SK-N-SH (cell line): Measurements from ENCODE around the gene ESPNL. TPM values are rescaled to one million over a fixed set of nuclear protein-coding genes. Genes with fewer than 3 reads are reported as not detected.

Experiments used
- CTCF ChIA-PET: fragments of 300-600, 350-600 bp; formaldehyde crosslinking; extraction: SDS; loops from one replicate; lab custom pipeline; 2021; lab: Yijun Ruan, JAX
- POLR2A ChIA-PET: fragments of 350-600 bp; sonication (Branson Sonifier 250); formaldehyde crosslinking; extraction: SDS; loops from one replicate; lab custom pipeline; 2020; ENCODE audit warnings: antibody characterized with exemption, inconsistent platforms; lab: Yijun Ruan, JAX
- DNase-seq: peaks from one replicate; pipeline ENCODE4 v3.0.0; 2012
- H2AFZ ChIP-seq: fragments of 200-600 bp; sonication (generic); 2 replicates; pipeline ENCODE4 v1.8.1; 2016; ENCODE audit warnings: antibody characterized with exemption, mild to moderate bottlenecking, low read depth
- H3F3A ChIP-seq: fragments of 200-600 bp; sonication (generic); replicated peaks from 2 replicates; pipeline ENCODE3; 2016; ENCODE audit warnings: antibody characterized with exemption, mild to moderate bottlenecking; ENCODE audit not compliant: insufficient read depth
- H3K27ac ChIP-seq, 2 experiments: fragments of 200-500 bp in 1 of 2; fragments of 200-600 bp in 1 of 2; sonication (Bioruptor generic) in 1 of 2; sonication (generic), shearing (Covaris generic) in 1 of 2; 2 replicates each; pipeline versions ENCODE4 v1.5.1 to v1.6.1; 2014 to 2016; ENCODE audit warnings: low read depth in 2 of 2, inconsistent platforms in 1 of 2, low read length in 1 of 2, mild to moderate bottlenecking in 1 of 2, mixed read lengths in 1 of 2
- H3K27me3 ChIP-seq: fragments of 200-600 bp; sonication (generic), shearing (Covaris generic); 2 replicates; pipeline ENCODE4 v1.6.1; 2016; ENCODE audit warnings: mixed run types; ENCODE audit not compliant: insufficient read depth
- H3K36me3 ChIP-seq, 2 experiments: fragments of 200-500 bp in 1 of 2; fragments of 200-600 bp in 1 of 2; sonication (Bioruptor generic) in 1 of 2; sonication (generic) in 1 of 2; replicated peaks in 1 of 2; 2 replicates each; pipeline versions ENCODE3 to v1.5.1; 2014 to 2016; ENCODE audit warnings: low read length in 1 of 2, mild to moderate bottlenecking in 1 of 2; ENCODE audit not compliant: insufficient read depth in 2 of 2, control insufficient read depth in 1 of 2
- H3K4me1 ChIP-seq, 2 experiments: fragments of 200-500 bp in 1 of 2; fragments of 200-600 bp in 1 of 2; sonication (Bioruptor generic) in 1 of 2; sonication (generic), shearing (Covaris generic) in 1 of 2; 2 replicates each; pipeline versions ENCODE4 v1.5.1 to v1.6.1; 2014 to 2016; ENCODE audit warnings: low read depth in 1 of 2, low read length in 1 of 2, mixed run types in 1 of 2; ENCODE audit not compliant: insufficient read depth in 2 of 2, control insufficient read depth in 1 of 2
- H3K4me2 ChIP-seq: fragments of 200-600 bp; sonication (generic), shearing (Covaris generic); 2 replicates; pipeline ENCODE4 v1.6.1; 2017; ENCODE audit warnings: mixed run types
- H3K4me3 ChIP-seq, 2 experiments: fragments of 200-500 bp in 1 of 2; fragments of 200-600 bp in 1 of 2; sonication (Bioruptor generic) in 1 of 2; sonication (generic), shearing (Covaris generic) in 1 of 2; 2 replicates each; pipeline versions ENCODE4 v1.5.1 to v1.8.1; 2014 to 2016; ENCODE audit warnings: low read depth in 2 of 2, inconsistent platforms in 1 of 2, low read length in 1 of 2, mild to moderate bottlenecking in 1 of 2, mixed read lengths in 1 of 2, moderate library complexity in 1 of 2
- H3K79me2 ChIP-seq: fragments of 200-600 bp; sonication (generic); 2 replicates; pipeline ENCODE4 v1.8.1; 2017; ENCODE audit warnings: mild to moderate bottlenecking; ENCODE audit not compliant: insufficient read depth
- H3K9ac ChIP-seq: fragments of 200-600 bp; sonication (generic); 2 replicates; pipeline ENCODE4 v1.6.1; 2017; ENCODE audit warnings: mixed run types
- H3K9me2 ChIP-seq: fragments of 200-600 bp; sonication (generic); 2 replicates; pipeline ENCODE4 v1.6.1; 2017; ENCODE audit warnings: mixed run types
- H3K9me3 ChIP-seq: fragments of 200-600 bp; sonication (generic); 2 replicates; pipeline ENCODE4 v1.6.1; 2017; ENCODE audit warnings: mixed run types, mild to moderate bottlenecking, moderate library complexity
- H4K20me1 ChIP-seq: fragments of 200-600 bp; sonication (generic); 2 replicates; pipeline ENCODE4 v1.6.1; 2017; ENCODE audit warnings: mild to moderate bottlenecking, mixed run types; ENCODE audit not compliant: insufficient read depth
- CHD2 ChIP-seq: fragments of 150-350 bp; IDR thresholded peaks from 2 replicates; pipeline ENCODE4 v1.6.1; 2018; ENCODE audit warnings: low read length; ENCODE audit not compliant: partially characterized antibody
- ELF1 ChIP-seq: IDR thresholded peaks from 2 replicates; pipeline ENCODE4 v1.4.0; 2012
- EP300 ChIP-seq, 2 experiments: IDR thresholded peaks; 2 replicates each; pipeline versions ENCODE4 v1.4.0 to v1.6.1; 2012; ENCODE audit warnings: borderline replicate concordance in 1 of 2, low read depth in 1 of 2, low read length in 1 of 2
- FOXM1 ChIP-seq: IDR thresholded peaks from 2 replicates; pipeline ENCODE4 v1.4.0; 2012; ENCODE audit warnings: low read depth, mild to moderate bottlenecking
- GATA2 ChIP-seq: sonication (generic); formaldehyde crosslinking; IDR thresholded peaks from 2 replicates; pipeline ENCODE4 v1.5.0; 2020; ENCODE audit warnings: mild to moderate bottlenecking, missing genetic modification reagents
- MAX ChIP-seq: IDR thresholded peaks from 2 replicates; pipeline ENCODE4 v1.4.0; 2012; ENCODE audit warnings: low read depth
- MEF2A ChIP-seq: IDR thresholded peaks from 2 replicates; pipeline ENCODE4 v1.4.0; 2012; ENCODE audit warnings: low read depth, borderline replicate concordance
- NFIC ChIP-seq: IDR thresholded peaks from 2 replicates; pipeline ENCODE4 v1.4.0; 2012; ENCODE audit warnings: borderline replicate concordance
- POLR2AphosphoS5 ChIP-seq: IDR thresholded peaks from 2 replicates; pipeline ENCODE4 v1.6.1; 2012; ENCODE audit warnings: low read depth, low read length
- RAD21 ChIP-seq: IDR thresholded peaks from 2 replicates; pipeline ENCODE4 v1.6.1; 2012; ENCODE audit warnings: mild to moderate bottlenecking, low read length
- RFX5 ChIP-seq: IDR thresholded peaks from 2 replicates; pipeline ENCODE4 v1.6.1; 2012; ENCODE audit warnings: mild to moderate bottlenecking, improper control_type of control experiment, low read length
- RXRA ChIP-seq: IDR thresholded peaks from 2 replicates; pipeline ENCODE4 v1.4.0; 2012; ENCODE audit warnings: low read depth, mild to moderate bottlenecking, borderline replicate concordance
- SIN3A ChIP-seq: IDR thresholded peaks from 2 replicates; pipeline ENCODE4 v1.6.1; 2012; ENCODE audit warnings: low read depth, mild to moderate bottlenecking, low read length, moderate library complexity, borderline replicate concordance
- SMC3 ChIP-seq: IDR thresholded peaks from 2 replicates; pipeline ENCODE4 v1.6.1; 2012; ENCODE audit warnings: low read depth, low read length, improper control_type of control experiment
- TCF12 ChIP-seq: IDR thresholded peaks from 2 replicates; pipeline ENCODE4 v1.4.0; 2012
- USF1 ChIP-seq: IDR thresholded peaks from 2 replicates; pipeline ENCODE4 v1.4.0; 2012; ENCODE audit warnings: low read depth, borderline replicate concordance
- WGBS: methylation state at CpG from one replicate; pipeline ENCODE4 v1.1.6; 2017; ENCODE audit warnings: low lambda C conversion rate; 5-methylcytosine and 5-hydroxymethylcytosine counted together
- polyA plus RNA-seq, 3 experiments: library from polyadenylated mRNA; depleted of rRNA; stranded (reverse); fragments of >200 nt; gene quantifications; 2 replicates each; pipeline ENCODE4 v1.2.3, GENCODE V29; 2012
- TF ChIP-seq, protein P1 (sequence below): fragments of 150-350 bp; IDR thresholded peaks from 2 replicates; pipeline ENCODE4 v1.6.1; 2016; ENCODE audit warnings: mild to moderate bottlenecking, low read depth, low read length
- TF ChIP-seq, protein P2 (sequence below): IDR thresholded peaks from 2 replicates; pipeline ENCODE4 v1.6.1; 2012; ENCODE audit warnings: mild to moderate bottlenecking, low read depth, low read length, moderate library complexity
- TF ChIP-seq, protein P3 (sequence below): IDR thresholded peaks from 2 replicates; pipeline ENCODE4 v1.4.0; 2012; ENCODE audit warnings: low read depth, borderline replicate concordance

The ESPNL gene
- polyA plus RNA-seq, 1 of the 3 experiments (the other 2 are of a cell fraction): 0.05 TPM

DNA sequence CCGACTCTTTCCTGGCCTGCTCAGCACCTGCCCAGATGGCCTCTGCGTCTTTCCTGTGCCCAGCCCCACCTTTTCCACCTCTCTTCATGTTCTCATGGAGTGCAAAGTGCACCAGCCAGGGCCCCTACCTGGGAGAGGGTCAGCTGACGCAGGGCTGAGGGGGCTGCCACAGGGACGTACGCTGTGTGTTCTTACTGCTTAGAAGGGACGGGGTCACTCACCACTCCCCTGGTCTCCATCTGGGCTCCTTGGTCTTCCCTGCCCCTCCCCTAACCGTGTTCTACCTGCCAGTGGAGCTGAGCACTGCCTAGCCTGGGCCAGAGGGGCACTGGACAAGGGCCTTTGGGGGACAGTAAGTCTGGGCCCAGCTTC is 67.2 kb downstream of the ESPNL start:
- Histone ChIP-seq H3F3A (peaks cover 29% of the 10 kb centered on the region), H2AFZ (no peak overlapping the region), H4K20me1 (no peaks in the 10 kb centered on the region), H3K9ac (no peak overlapping the region), H3K79me2 (no peaks in the 10 kb centered on the region), H3K4me2 (no peak overlapping the region), H3K4me3 (no peak overlapping the region), H3K36me3 (peaks cover 0 to 32% of the 10 kb centered on the region in 2 experiments), H3K27me3 (no peaks in the 10 kb centered on the region), H3K9me3 (no peaks in the 10 kb centered on the region), H3K27ac (0 out of 4 replicates have a peak overlapping the region, but pooled peaks of 1 of the 2 experiments have one; percentile 7), H3K4me1 (peaks cover 0 to 26% of the 10 kb centered on the region in 2 experiments; a peak in 3 of 4 replicates), H3K9me2 (no peaks in the 10 kb centered on the region)
- ChIA-PET POLR2A (interaction anchor here (0.8 kb wide), 1 partner anchor 9 kb away, joined by 3 read pairs; no protein-coding TSS in a partner anchor), CTCF (interaction anchor here (1.0 to 1.1 kb wide), 3 partner anchors 8 to 309 kb away, joined by 3 to 4 read pairs (median 3); no protein-coding TSS in a partner anchor)
- WGBS: 93% methylated on average over 4 of the region's 7 CpGs
- TF ChIP-seq CHD2 (no peak), SMC3 (no peak), USF1 (no peak), ELF1 (no peak), RXRA (no peak), MEF2A (no peak), FOXM1 (no peak), MAX (no peak), EP300 (IDR thresholded peaks at IDR 0.05; ENCODE audit: borderline replicate concordance in 1 of 2, low read depth in 1 of 2, low read length in 1 of 2) (no peak), TCF12 (no peak), SIN3A (no peak), RAD21 (no peak), RFX5 (no peak), NFIC (no peak), GATA2 (CRISPR knock-in tag) (no peak), POLR2AphosphoS5 (no peak)
- TF ChIP-seq, protein P1, sequence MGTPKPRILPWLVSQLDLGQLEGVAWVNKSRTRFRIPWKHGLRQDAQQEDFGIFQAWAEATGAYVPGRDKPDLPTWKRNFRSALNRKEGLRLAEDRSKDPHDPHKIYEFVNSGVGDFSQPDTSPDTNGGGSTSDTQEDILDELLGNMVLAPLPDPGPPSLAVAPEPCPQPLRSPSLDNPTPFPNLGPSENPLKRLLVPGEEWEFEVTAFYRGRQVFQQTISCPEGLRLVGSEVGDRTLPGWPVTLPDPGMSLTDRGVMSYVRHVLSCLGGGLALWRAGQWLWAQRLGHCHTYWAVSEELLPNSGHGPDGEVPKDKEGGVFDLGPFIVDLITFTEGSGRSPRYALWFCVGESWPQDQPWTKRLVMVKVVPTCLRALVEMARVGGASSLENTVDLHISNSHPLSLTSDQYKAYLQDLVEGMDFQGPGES: no peak
- TF ChIP-seq, protein P2, sequence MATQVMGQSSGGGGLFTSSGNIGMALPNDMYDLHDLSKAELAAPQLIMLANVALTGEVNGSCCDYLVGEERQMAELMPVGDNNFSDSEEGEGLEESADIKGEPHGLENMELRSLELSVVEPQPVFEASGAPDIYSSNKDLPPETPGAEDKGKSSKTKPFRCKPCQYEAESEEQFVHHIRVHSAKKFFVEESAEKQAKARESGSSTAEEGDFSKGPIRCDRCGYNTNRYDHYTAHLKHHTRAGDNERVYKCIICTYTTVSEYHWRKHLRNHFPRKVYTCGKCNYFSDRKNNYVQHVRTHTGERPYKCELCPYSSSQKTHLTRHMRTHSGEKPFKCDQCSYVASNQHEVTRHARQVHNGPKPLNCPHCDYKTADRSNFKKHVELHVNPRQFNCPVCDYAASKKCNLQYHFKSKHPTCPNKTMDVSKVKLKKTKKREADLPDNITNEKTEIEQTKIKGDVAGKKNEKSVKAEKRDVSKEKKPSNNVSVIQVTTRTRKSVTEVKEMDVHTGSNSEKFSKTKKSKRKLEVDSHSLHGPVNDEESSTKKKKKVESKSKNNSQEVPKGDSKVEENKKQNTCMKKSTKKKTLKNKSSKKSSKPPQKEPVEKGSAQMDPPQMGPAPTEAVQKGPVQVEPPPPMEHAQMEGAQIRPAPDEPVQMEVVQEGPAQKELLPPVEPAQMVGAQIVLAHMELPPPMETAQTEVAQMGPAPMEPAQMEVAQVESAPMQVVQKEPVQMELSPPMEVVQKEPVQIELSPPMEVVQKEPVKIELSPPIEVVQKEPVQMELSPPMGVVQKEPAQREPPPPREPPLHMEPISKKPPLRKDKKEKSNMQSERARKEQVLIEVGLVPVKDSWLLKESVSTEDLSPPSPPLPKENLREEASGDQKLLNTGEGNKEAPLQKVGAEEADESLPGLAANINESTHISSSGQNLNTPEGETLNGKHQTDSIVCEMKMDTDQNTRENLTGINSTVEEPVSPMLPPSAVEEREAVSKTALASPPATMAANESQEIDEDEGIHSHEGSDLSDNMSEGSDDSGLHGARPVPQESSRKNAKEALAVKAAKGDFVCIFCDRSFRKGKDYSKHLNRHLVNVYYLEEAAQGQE: no peak
- TF ChIP-seq, protein P3, sequence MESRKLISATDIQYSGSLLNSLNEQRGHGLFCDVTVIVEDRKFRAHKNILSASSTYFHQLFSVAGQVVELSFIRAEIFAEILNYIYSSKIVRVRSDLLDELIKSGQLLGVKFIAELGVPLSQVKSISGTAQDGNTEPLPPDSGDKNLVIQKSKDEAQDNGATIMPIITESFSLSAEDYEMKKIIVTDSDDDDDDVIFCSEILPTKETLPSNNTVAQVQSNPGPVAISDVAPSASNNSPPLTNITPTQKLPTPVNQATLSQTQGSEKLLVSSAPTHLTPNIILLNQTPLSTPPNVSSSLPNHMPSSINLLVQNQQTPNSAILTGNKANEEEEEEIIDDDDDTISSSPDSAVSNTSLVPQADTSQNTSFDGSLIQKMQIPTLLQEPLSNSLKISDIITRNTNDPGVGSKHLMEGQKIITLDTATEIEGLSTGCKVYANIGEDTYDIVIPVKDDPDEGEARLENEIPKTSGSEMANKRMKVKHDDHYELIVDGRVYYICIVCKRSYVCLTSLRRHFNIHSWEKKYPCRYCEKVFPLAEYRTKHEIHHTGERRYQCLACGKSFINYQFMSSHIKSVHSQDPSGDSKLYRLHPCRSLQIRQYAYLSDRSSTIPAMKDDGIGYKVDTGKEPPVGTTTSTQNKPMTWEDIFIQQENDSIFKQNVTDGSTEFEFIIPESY: no peak
- DNase-seq: no peak
